Fibroblast of villous mesenchyme (primary cell): ENCODE measurements around the gene EVX2. TPM values are rescaled to one million over a fixed set of nuclear protein-coding genes. Genes with fewer than 3 reads are reported as not detected.

Experiments
- DNase-seq: peaks from one replicate; pipeline ENCODE4 v3.0.0-alpha.2; 2010; ENCODE audit warnings: low read depth
- H3K4me3 ChIP-seq: 2 replicates; pipeline ENCODE4 v1.5.1; 2011; ENCODE audit warnings: low read depth, mild to moderate bottlenecking, low read length
- CTCF ChIP-seq: IDR thresholded peaks from 2 replicates; pipeline ENCODE4 v1.5.1; 2012; ENCODE audit warnings: low read depth, mild to moderate bottlenecking, low read length; ENCODE audit not compliant: insufficient read depth
- total RNA-seq: library from RNA; depleted of rRNA; stranded (reverse); fragments of >200 nt; gene quantifications from 2 replicates; pipeline ENCODE4 v1.2.3, GENCODE V29; 2012

The EVX2 gene
- total RNA-seq, 1 donor = not detected

GRCh38 chr2:176115883-176116813 is 32.4 kb upstream of the EVX2 start, which contains the start of gene HOXD10:
Gene HOXD10 (plus strand): TSS chr2:176116778. CDS start chr2:176116834, 56 bp downstream.
- H3K4me3 ChIP-seq = peak within 1 kb of the TSS; percentile 58
- peak; percentile 90 for DNase-seq
- no peak for TF ChIP-seq CTCF

- TF ChIP-seq CTCF = no peak
- H3K4me3 ChIP-seq = peak overlapping the region; percentile 54
- no peak for DNase-seq
Measured at GRCh38 chr2:176114930-176115625, 31.3 kb upstream of the EVX2 start.

- peak; percentile 50 for DNase-seq
- peak overlapping the region; percentile 54 for H3K4me3 ChIP-seq
- no peak for TF ChIP-seq CTCF
Measured at GRCh38 chr2:176114120-176114929, 30.6 kb upstream of the EVX2 start.

GRCh38 chr2:176112375-176113302 is 28.9 kb upstream of the EVX2 start:
- no peak for TF ChIP-seq CTCF
- H3K4me3 ChIP-seq = peak overlapping the region; percentile 62
- peak; percentile 24 for DNase-seq

GRCh38 chr2:176111846-176112374 is 28.1 kb upstream of the EVX2 start:
- no peak for DNase-seq
- H3K4me3 ChIP-seq = peak overlapping the region; percentile 62
- TF ChIP-seq CTCF = no peak
